IPS-11a (cell line): ENCODE results near the gene TRIAP1.

Source experiments
- H3K4me3 ChIP-seq: one replicate; pipeline ENCODE4 v1.5.1; 2013; ENCODE audit warnings: low read depth, low read length, control low read depth

TRIAP1 gene

GRCh38 chr12:120432772-120433525 lies 13.2 kb downstream of the TRIAP1 start:
- no peak overlapping the region for H3K4me3 ChIP-seq

DNA sequence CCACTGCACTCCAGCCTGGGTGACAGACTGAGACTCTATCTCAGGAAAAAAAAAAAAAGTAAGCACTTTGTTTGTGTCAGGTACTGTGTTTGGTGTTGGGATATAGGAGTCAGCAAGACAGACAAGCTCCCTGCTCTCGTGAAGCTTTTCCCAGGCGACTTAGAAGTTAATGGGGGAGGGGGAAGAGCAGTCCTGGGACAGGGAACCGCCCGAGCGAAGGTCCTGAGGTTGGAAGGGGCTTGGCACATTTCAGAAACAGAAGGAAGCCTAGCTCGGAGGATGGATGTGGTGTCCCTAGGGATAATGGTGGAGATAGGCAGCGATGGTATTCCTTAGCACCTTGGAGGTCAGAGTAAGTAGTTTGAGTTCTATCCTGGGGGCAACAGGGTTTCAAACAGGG lies 16.8 kb downstream of the TRIAP1 start:
- H3K4me3 ChIP-seq: no peak overlapping the region

- H3K4me3 ChIP-seq: no peak overlapping the region
Measured at GRCh38 chr12:120428597-120429229, 17.5 kb downstream of the TRIAP1 start.

DNA sequence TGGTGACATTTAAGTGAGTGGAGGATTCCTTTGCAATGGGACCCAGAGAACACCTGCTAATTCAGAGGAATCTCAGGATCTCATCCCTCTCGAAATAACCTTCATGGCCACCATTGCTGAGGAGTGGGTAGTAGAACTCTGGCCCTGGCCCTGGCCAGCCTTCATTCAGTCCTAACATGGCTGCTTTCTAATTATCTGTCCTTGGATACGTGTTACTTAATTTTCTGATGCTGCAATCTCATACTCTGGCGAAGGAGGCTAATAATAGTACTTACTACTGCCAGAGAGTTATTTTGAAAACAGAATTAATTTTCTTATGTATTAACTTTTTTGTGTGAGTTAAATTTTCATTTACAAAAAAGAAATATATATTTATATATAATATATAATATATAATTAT lies 20.4 kb downstream of the TRIAP1 start:
- no peak overlapping the region for H3K4me3 ChIP-seq

DNA sequence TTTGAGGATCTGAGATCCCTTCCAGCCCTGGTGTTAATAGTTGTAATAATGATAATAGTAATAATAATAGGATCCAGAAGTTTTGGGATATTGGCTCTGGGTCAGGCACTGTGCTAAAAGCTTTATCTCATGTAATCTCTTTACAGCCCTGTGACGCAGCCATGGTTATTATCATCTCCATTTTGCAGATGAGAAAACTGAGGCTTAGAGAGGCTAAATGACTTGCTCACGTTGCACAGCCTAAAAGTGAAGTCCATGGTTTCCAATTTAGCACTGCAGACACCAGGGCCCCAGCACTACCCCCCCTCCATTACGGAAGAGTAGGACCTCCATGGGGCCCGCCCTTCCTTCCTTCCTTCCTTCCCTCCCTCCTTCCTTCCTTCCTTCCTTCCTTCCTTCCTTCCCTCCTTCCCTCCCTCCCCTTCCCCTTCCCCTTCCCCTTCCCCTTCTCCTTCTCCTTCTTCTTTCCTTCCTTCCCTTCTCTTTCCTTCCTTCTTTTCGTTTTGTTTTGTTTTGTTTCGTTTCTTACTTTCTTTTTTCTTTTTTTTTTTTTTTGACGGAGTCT lies 23.2 kb downstream of the TRIAP1 start:
- no peak overlapping the region for H3K4me3 ChIP-seq

GRCh38 chr12:120421701-120422100 lies 24.5 kb downstream of the TRIAP1 start:
- H3K4me3 ChIP-seq: no peak overlapping the region

GRCh38 chr12:120417917-120418580 lies 28.1 kb downstream of the TRIAP1 start:
- no peak overlapping the region for H3K4me3 ChIP-seq

DNA sequence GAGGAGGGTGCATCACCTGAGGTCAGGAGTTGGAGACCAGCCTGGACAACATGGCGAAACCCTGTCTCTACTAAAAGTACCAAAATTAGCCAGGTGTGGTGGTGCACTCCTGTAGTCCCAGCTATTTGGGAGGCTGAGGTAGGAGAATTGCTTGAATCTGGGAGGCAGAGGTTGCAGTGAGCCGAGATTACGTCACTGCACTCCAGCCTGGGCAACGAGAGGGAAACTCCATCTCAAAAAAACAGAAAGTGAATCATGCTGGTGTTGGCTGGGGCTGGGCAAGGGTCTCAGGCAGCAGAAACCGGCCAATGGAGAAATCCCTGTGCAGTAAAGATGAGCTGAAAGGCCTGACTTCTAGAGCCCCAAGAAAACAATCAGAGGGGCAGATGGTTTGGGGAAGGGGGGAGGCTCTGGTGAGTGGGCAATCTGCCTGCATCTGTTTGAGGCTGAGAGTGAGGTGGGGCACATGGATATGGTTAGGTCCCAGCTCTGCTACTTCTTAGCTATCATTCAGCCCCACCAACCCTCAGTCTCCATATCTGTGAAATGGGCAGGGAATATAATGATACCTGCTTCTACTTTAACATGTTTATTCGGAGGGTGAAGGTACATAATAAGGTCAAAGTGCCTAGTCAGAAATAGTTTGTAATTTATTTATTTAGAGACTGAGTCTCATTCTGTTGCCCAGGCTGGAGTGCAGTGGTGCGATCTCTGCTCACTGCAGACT lies 29.5 kb downstream of the TRIAP1 start:
- no peak overlapping the region for H3K4me3 ChIP-seq

- H3K4me3 ChIP-seq: no peak overlapping the region
Measured at GRCh38 chr12:120413901-120414695, 32.1 kb downstream of the TRIAP1 start.

- no peak overlapping the region for H3K4me3 ChIP-seq
Measured at GRCh38 chr12:120412421-120412820, 33.8 kb downstream of the TRIAP1 start.

DNA sequence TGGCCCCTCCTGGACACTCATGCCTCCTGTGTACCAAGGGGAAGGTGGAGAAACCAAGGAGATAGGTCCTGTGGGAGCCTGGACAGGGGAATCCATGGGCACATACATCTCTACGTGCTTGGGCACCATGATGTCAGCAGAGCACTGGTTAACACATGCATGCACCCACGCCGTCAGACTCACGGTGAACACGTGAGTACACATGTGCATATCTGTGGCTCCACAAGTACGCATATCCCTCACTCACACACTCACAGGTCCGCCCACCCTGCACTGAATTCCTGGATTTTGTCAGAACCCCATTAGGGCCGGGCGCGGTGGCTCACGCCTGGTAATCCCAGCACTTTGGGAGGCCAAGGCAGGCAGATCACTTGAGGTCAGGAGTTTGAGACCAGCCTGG lies 37.4 kb downstream of the TRIAP1 start:
- H3K4me3 ChIP-seq: no peak overlapping the region

GRCh38 chr12:120406553-120406952 lies 39.6 kb downstream of the TRIAP1 start:
- no peak overlapping the region for H3K4me3 ChIP-seq

GRCh38 chr12:120406069-120406468 lies 40.1 kb downstream of the TRIAP1 start:
- no peak overlapping the region for H3K4me3 ChIP-seq

DNA sequence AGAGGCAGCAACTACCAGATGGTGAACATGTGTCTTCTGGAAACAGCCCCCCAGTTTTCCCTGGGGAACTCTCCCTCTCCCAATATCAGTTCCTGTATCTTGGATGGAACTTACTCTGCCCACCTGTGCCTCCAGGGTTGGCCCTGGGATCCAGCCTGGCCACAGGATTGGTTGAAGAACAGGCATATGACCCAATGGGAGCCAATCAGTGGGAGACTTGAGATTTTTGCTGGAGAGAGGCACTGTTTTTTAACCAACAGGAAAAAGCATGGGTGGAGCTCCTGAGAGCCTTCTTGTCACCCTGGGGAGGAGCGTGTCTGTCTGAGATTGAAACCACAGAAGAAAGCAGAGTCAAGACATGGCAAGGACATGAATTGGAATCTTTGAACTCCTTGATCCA lies 41.9 kb downstream of the TRIAP1 start:
- H3K4me3 ChIP-seq: no peak overlapping the region

DNA sequence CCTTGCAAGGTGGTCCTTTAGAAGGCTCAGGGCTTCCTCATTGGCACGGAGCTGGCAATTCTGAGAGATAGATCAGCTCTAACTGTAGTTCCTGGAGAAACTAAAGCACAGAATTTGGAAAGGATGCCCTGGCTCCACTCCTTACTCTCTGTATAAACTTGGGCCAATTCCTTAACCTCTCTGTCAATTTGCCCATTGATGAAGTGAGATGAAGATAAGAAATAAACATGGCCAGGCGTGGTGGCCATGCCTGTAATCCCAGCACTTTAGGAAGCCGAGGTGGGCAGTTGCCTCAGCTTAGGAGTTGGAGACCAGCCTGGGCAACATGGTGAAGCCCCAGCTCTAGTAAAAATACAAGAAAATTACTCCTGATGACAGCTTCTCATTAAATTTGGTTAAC lies 42.3 kb downstream of the TRIAP1 start:
- no peak overlapping the region for H3K4me3 ChIP-seq

- no peak overlapping the region for H3K4me3 ChIP-seq
Measured at GRCh38 chr12:120402217-120402616, 44.0 kb downstream of the TRIAP1 start.

GRCh38 chr12:120399531-120399930 lies 46.7 kb downstream of the TRIAP1 start:
- H3K4me3 ChIP-seq: no peak overlapping the region

DNA sequence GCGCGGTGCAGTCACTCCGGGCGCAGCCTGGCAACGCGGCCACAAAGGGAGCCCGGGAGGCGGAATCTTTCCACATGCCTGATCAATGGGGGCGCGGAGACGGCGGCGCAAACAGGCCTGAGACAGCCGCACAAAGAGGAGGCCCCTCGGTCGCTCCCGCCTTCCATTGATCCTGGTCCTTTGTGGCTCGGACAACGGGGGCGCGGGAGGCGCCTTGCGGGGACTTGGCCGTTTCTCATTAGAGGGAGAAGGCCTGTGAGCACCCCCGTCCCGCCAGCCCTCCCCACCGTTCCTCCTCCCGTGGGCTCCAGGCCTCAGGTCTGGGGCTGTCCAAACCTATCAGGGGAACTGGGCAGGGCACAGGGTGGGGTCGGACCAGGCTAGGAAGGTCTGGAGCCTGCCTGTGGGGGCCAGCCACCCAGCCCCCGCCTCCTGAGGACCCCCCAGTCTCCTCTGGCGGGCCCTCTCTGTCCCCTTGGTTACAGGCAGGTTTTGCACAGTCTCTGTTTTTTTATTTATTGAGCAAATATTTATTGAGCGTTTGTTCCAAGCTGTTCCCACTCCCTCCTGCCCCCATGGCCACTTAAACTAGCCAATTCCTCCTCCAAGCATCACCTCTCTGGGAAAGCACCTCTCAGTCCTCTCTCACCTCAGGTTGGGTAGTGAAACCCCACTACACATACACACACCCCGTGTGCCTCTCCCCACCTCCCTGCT lies 48.2 kb downstream of the TRIAP1 start:
- no peak overlapping the region for H3K4me3 ChIP-seq

DNA sequence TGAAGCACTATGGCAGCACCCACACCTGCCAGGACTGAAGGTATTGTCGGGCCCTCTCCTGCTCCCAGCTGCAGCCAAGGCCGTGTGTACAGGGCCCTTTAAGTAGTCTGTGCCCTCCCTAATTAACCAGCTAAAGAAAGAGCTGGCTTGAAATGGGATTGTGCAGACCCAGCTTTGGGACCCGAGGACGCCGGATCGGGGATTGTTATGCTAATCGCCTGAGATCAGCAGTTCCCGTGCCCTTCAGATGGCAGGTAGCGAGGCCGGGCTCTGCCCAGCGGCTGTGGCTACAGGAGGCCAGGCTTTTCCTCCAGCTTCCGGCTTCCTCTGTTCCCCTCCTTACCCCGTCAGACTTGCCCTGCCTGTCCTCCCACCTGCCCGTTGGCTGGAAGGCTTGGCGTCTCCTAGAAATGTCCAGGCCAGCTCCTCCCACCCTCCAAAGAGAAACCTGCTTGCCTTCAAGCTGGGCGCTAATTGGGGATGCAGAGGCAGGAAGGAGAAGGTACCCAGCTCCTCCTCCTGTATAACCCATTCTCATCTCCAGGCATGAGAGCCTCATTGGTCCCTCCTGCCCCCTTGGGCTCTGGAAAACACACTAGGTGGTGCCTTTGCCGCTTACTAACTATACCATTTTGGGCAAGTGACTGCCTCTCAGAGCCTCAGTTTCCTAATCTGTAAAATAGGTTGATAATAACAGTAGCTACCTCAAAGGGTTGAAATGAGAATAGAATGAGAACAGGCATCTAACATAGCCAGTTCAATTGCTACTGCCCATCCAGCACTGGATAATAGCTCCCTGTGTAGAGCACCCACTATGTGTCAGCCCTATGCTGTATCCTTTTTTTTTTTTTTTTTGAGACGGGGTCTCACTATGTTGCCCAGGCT lies 51.5 kb downstream of the TRIAP1 start:
- no peak overlapping the region for H3K4me3 ChIP-seq
